ENCODE data around the gene TMTC3.

The TMTC3 gene

DNA sequence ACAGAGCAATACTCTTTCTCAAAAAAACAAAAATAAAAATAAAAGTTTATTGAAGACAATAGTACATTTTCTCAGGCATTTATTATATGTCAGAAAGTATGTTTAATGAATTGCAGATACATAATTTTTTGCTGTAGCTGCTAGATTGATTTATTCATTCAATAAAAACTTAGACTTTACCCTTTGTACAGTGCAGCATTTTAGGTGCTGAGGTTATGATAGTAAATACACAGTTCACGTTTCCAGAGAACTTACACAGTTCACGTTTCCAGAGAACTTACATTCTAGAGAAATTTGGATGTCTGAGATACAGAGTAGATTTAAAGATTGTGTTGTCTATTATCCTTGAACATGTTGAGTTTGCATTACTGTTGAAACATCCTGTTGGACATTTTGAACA, 25.3 kb downstream of the TMTC3 start:
- no peak overlapping the region for H3K27ac ChIP-seq
- H3K36me3 ChIP-seq = peaks cover 22 to 54% (median 34%) of the 10 kb centered on the region in 3 donors
- intact Hi-C loops (cut with DNase I; ENCODE audit: low total_unique reads) = loop anchor here (10.0 kb wide), 1 partner anchor 63 kb away; no protein-coding TSS in a partner anchor
- H3K9me3 ChIP-seq = no peaks in the 10 kb centered on the region
- no peaks in the 10 kb centered on the region for H3K4me1 ChIP-seq
- TF ChIP-seq, protein P1, sequence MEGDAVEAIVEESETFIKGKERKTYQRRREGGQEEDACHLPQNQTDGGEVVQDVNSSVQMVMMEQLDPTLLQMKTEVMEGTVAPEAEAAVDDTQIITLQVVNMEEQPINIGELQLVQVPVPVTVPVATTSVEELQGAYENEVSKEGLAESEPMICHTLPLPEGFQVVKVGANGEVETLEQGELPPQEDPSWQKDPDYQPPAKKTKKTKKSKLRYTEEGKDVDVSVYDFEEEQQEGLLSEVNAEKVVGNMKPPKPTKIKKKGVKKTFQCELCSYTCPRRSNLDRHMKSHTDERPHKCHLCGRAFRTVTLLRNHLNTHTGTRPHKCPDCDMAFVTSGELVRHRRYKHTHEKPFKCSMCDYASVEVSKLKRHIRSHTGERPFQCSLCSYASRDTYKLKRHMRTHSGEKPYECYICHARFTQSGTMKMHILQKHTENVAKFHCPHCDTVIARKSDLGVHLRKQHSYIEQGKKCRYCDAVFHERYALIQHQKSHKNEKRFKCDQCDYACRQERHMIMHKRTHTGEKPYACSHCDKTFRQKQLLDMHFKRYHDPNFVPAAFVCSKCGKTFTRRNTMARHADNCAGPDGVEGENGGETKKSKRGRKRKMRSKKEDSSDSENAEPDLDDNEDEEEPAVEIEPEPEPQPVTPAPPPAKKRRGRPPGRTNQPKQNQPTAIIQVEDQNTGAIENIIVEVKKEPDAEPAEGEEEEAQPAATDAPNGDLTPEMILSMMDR (IDR thresholded peaks at IDR 0.05) = no peak
- H3K27me3 ChIP-seq = no peaks in the 10 kb centered on the region
- no peak for DNase-seq
- no peak overlapping the region for H3K4me3 ChIP-seq

DNA sequence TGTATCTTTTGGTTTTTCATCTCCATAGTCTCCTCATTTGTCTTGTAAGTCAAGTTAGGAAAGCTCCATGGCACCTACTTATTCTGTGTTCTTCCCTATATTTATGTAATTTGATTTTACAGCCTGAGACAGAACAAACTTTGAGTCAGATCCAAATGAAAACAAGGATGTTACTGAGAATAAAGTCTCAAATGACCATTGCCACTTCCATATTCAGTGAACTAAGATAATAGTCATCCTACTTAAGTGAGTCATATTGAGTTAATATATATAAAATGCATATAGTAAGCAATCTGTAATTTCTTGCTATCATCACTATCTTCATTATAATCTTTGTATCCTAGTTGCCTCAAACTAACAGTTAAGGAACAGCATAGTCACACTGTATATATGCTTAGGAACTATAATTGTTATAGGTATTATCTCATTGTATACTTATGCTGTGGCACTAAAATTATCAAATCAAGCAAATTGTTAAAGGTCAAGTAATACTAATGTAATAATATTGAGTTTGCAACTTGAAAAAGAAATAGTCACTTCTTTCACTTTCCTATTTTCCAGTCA, 30.8 kb downstream of the TMTC3 start:
- Histone ChIP-seq H3K4me3 (no peak overlapping the region), H3K36me3 (peaks cover 48 to 64% (median 50%) of the 10 kb centered on the region in 3 donors), H3K4me1 (no peaks in the 10 kb centered on the region), H3K9me3 (no peaks in the 10 kb centered on the region), H3K27me3 (no peaks in the 10 kb centered on the region), H3K27ac (no peak overlapping the region)
- TF ChIP-seq, protein P1 (IDR thresholded peaks at IDR 0.05) = no peak
- no peak for DNase-seq
- intact Hi-C loops (cut with DNase I; ENCODE audit: low total_unique reads) = no loop called here

DNA sequence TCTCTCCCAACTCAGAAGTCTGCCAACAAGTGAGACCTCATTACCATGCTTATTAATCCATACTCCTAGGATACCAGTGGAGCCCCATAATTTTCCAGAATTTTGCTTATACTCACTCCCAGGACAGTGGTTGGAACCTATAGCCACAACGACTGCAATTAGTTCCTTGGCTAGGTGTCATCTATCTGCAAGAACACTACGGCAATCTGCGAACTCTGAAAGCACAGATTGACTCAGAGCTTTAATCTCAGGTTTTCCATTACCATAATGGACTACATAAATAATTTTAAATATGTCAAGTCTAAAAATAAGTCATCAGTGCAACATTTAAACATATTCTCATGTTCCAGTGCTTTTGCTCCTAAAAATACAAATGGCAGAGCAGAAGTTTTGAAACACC, 33.4 kb downstream of the TMTC3 start:
- no peaks in the 10 kb centered on the region for H3K9me3 ChIP-seq
- no peak overlapping the region for H3K27ac ChIP-seq
- no peak overlapping the region for H3K4me3 ChIP-seq
- H3K36me3 ChIP-seq = peaks cover 64 to 75% (median 71%) of the 10 kb centered on the region in 3 donors
- TF ChIP-seq, protein P1 (IDR thresholded peaks at IDR 0.05) = no peak
- DNase-seq = no peak
- no peaks in the 10 kb centered on the region for H3K27me3 ChIP-seq
- H3K4me1 ChIP-seq = no peaks in the 10 kb centered on the region
- intact Hi-C loops (cut with DNase I; ENCODE audit: low total_unique reads) = no loop called here

DNA sequence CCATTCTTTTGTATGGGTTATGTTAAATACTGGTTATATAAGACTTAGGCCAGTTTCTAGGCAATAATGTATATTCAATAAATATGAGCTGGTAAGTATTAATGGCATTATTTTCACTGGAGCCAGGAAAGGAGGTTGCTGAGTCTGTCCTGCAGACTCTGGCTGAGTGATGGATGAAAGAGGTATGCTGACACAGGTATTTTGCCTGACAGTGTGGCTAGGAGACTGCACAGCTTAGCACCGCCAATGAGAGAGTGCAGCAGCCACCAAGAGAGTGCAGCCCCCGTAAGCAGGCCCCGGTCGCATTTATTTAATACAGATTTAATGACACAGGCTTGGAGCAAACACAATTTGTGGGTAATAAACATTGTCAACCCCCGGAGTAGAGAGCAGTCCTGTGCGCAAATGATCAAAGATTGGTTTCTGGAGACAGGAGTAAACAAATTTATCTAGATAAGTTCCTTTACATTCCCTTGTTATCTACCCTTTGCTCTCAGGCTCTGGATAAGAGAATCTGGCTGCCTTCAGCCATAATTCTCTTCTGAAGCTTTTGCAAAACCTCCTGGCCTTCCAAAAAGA, 37.4 kb downstream of the TMTC3 start:
- no peak overlapping the region for H3K4me3 ChIP-seq
- intact Hi-C loops (cut with DNase I; ENCODE audit: low total_unique reads) = no loop called here
- H3K9me3 ChIP-seq = no peaks in the 10 kb centered on the region
- peaks cover 54 to 81% (median 79%) of the 10 kb centered on the region in 3 donors for H3K36me3 ChIP-seq
- H3K27me3 ChIP-seq = no peaks in the 10 kb centered on the region
- no peaks in the 10 kb centered on the region for H3K4me1 ChIP-seq
- DNase-seq = no peak
- no peak overlapping the region for H3K27ac ChIP-seq
- TF ChIP-seq, protein P1 (IDR thresholded peaks at IDR 0.05) = no peak

DNA sequence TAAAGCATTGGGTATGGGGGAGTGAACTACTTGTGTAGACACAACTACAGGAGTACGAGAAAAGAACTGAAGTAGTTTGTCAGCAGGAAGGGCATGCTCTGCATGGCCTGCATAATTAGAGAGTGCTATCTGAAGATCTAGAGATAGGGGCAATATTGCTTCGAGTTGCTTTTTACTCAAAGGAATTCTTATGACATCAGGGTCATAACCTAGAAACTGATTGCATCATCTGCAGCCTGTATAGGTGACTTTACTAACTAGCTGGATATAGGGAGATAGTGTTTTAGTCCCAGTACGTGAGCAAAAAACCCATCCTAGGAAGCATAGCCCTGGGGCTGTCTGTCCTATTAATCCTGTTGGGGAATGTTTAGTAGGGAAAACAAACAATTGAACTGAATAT, 39.8 kb downstream of the TMTC3 start:
- Histone ChIP-seq H3K36me3 (peaks cover 38 to 64% (median 60%) of the 10 kb centered on the region in 3 donors), H3K4me1 (no peaks in the 10 kb centered on the region), H3K9me3 (no peaks in the 10 kb centered on the region), H3K27me3 (no peaks in the 10 kb centered on the region), H3K27ac (no peak overlapping the region), H3K4me3 (no peak overlapping the region)
- TF ChIP-seq, protein P1 (IDR thresholded peaks at IDR 0.05) = no peak
- DNase-seq = no peak
- intact Hi-C loops (cut with DNase I; ENCODE audit: low total_unique reads) = no loop called here

All from tibial artery (tissue), 4 donors.